Tibial artery (tissue), 4 donors: ENCODE measurements around the gene PTPRN2.
"Not testable (repeated sequence)": the region's sequence is repeated elsewhere in the genome, so short reads cannot be mapped to it uniquely, and the experiment has no call there.

ENCODE experiments used
- DNase-seq, 2 donors: peaks; one replicate each; pipeline ENCODE4 v3.0.0-alpha.2; 2019
- H3K27ac ChIP-seq, 2 donors: fragments of 200-600 bp; sonication (generic) in 1 of 2; 1 replicate in 1 of 2; 2 replicates in 1 of 2; pipeline ENCODE4 v1.5.1; 2018 to 2019; ENCODE audit warnings: mild to moderate bottlenecking in 1 of 2
- H3K27me3 ChIP-seq, 2 donors: fragments of 200-600 bp; sonication (generic) in 1 of 2; one replicate each; pipeline versions ENCODE4 v1.5.1 to v1.6.0; 2016 to 2019
- H3K36me3 ChIP-seq, 3 donors: fragments of 200-600 bp; sonication (generic) in 2 of 3; one replicate each; pipeline ENCODE4 v1.5.1; 2016 to 2019; ENCODE audit warnings: mild to moderate bottlenecking in 2 of 3
- H3K4me1 ChIP-seq, 4 donors: fragments of 200-600 bp; sonication (generic) in 2 of 4; 1 replicate in 3 of 4; 2 replicates in 1 of 4; pipeline ENCODE4 v1.5.1; 2016 to 2019
- H3K4me3 ChIP-seq, 2 donors: fragments of 200-600 bp; sonication (generic) in 1 of 2; 1 replicate in 1 of 2; 2 replicates in 1 of 2; pipeline ENCODE4 v1.5.1; 2018 to 2019; ENCODE audit warnings: mild to moderate bottlenecking in 2 of 2
- H3K9me3 ChIP-seq, 3 donors: fragments of 200-600 bp; sonication (generic) in 1 of 3; one replicate each; pipeline ENCODE4 v1.5.1; 2016 to 2019
- intact Hi-C: fragments of 100-400 bp; cut with DNase I; formaldehyde crosslinking; loops from one replicate; pipeline ENCODE4 v1.15.0; 2023; ENCODE audit warnings: low total_unique reads
- TF ChIP-seq, protein P1 (sequence below), 2 experiments: fragments of 200-600 bp in 1 of 2; fragments of 450-650 bp in 1 of 2; IDR thresholded peaks; one replicate each; pipeline ENCODE4 v1.5.1; 2017 to 2019; ENCODE audit warnings: antibody characterized with exemption in 2 of 2, mild to moderate bottlenecking in 1 of 2, moderate library complexity in 1 of 2

The PTPRN2 gene

DNA sequence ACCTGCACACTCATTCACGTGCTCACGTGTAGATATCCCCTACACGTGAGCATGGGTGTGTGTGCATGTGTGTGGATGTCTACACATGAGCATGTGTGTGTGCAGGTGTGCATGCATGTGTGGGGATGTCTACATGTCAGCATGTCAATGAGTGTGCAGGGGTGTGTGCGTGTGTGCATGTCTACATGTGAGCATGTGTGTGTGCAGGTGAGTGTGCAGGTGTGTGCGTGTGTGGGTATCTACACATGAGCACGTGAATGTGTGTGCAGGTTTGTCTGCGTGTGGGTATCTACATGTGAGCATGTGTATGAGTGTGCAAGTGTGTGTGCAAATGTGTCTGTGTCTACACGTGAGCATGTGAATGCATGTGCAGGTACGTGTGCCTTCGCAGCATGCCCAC lies 274.8 kb downstream of the PTPRN2 start:
- H3K4me3 ChIP-seq, result no peak overlapping the region
- TF ChIP-seq, protein P1, sequence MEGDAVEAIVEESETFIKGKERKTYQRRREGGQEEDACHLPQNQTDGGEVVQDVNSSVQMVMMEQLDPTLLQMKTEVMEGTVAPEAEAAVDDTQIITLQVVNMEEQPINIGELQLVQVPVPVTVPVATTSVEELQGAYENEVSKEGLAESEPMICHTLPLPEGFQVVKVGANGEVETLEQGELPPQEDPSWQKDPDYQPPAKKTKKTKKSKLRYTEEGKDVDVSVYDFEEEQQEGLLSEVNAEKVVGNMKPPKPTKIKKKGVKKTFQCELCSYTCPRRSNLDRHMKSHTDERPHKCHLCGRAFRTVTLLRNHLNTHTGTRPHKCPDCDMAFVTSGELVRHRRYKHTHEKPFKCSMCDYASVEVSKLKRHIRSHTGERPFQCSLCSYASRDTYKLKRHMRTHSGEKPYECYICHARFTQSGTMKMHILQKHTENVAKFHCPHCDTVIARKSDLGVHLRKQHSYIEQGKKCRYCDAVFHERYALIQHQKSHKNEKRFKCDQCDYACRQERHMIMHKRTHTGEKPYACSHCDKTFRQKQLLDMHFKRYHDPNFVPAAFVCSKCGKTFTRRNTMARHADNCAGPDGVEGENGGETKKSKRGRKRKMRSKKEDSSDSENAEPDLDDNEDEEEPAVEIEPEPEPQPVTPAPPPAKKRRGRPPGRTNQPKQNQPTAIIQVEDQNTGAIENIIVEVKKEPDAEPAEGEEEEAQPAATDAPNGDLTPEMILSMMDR (IDR thresholded peaks at IDR 0.05), result no peak
- H3K27me3 ChIP-seq, result peaks cover 0 to 7% of the 10 kb centered on the region in 2 donors
- H3K4me1 ChIP-seq, result no peaks in the 10 kb centered on the region
- H3K9me3 ChIP-seq, result peaks cover 0 to 10% (median 5%) of the 10 kb centered on the region in 3 donors
- no peaks in the 10 kb centered on the region for H3K36me3 ChIP-seq
- no peak overlapping the region for H3K27ac ChIP-seq
- no peak for DNase-seq
- intact Hi-C loops, result no loop called here

DNA sequence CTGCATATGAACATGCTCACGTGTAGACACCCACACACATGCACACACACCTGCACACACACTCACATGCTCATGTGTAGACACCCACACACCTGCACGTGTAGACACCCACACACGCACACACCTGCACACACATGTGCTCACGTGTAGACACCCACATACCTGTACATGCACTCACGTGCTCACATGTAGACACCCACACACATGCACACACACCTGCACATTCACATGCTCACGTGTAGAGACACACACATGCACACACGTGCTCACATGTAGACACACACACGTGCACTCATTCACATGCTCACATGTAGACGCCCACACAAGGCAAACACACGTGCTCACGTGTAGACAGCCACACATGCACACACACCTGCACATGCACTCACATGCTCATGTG lies 275.8 kb downstream of the PTPRN2 start:
- peaks cover 0 to 16% (median 11%) of the 10 kb centered on the region in 3 donors for H3K9me3 ChIP-seq
- intact Hi-C loops, result no loop called here

DNA sequence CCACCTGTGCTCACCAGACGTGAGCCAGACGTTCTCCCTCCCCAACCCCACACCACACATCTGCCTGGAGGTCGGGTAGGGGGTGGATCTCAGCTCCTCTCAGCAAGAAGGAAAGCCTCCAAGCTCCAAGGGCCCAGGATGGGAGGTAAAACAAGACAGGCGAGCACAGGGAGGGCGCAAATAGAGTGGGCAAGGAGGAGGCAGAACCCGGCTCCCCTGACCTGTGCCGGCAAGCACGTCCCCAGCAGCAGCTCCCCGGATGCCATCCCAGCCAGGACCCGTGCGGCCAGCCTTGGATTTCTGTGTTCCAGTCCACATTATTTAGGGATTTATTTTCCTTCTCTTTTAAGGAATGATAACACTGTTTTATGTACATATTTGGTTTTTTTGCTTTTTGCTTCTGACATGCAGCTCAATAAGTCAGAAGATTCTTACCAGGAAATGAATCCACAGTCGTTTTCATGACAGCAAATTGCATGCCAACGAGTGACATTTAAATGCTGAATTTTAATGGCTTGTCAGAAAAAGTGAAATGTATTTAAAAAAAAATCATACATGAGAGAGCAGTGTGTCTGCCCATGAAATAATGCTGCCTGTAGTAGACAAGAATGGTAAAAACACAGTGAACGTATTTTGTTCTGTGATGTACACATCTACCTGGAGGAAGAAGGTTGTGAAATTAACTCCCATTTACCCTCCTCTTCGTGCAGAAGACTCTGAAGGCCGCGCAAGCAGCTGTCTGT lies 276.5 kb downstream of the PTPRN2 start:
- H3K4me3 ChIP-seq, result no peak overlapping the region
- no peaks in the 10 kb centered on the region for H3K36me3 ChIP-seq
- TF ChIP-seq, protein P1 (IDR thresholded peaks at IDR 0.05), result no peak
- H3K27ac ChIP-seq, result no peak overlapping the region
- no peaks in the 10 kb centered on the region for H3K4me1 ChIP-seq
- H3K9me3 ChIP-seq, result peaks cover 0 to 18% (median 11%) of the 10 kb centered on the region in 3 donors
- H3K27me3 ChIP-seq, result no peaks in the 10 kb centered on the region
- no peak for DNase-seq
- intact Hi-C loops, result no loop called here

More for the DNA sequence above, 275.8 kb downstream of the PTPRN2 start:
- H3K4me3 ChIP-seq, result no peak overlapping the region
- H3K27me3 ChIP-seq, result peaks cover 0 to 5% of the 10 kb centered on the region in 2 donors
- DNase-seq, result no peak
- no peaks in the 10 kb centered on the region for H3K4me1 ChIP-seq
- H3K27ac ChIP-seq, result no peak overlapping the region
- TF ChIP-seq, protein P1 (IDR thresholded peaks at IDR 0.05), result no peak
- H3K36me3 ChIP-seq, result no peaks in the 10 kb centered on the region

DNA sequence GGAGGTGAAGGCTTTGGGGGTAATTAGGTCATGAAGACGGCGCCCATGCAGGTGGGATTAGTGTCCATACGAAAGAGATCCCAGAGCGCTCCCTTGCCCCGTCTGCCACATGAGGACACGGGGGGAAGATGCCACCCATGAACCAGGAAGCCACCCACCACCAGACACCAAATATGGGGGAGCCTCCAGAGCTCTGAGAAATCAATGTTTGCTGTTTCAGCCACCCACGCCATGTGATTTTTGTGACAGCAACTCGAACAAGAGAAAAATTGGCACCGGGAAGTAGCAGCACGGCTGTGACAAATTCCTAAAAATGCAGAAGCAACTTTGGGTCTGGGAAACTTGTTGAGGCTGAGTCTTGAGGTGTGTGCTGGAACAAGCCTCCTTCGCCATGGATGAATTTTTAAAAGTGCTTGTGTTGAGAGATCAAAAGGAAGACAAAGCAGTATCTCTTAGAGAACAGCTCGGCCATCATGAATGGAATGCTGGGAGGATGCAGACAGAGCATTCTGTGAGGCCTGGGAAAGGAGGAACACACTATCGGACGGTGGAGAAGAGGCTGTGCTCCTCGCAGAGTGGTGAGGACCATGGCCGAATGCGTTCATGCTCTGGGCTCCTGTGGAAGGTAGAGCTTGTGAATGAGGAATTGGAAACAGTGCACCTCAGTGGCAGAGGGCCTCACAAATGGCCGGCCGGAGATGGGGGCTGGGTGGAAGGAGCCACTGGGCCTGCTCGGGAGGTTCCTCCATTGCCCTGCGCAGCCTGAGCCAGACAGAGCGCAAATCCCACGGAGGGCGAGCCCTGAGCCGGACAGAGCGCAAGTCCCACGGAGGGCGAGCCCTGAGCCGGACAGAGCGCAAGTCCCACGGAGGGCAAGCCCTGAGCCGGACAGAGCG lies 277.5 kb downstream of the PTPRN2 start:
- Histone ChIP-seq H3K27ac (no peak overlapping the region), H3K27me3 (no peaks in the 10 kb centered on the region), H3K4me1 (no peaks in the 10 kb centered on the region), H3K9me3 (peaks cover 0 to 22% (median 11%) of the 10 kb centered on the region in 3 donors), H3K4me3 (no peak overlapping the region), H3K36me3 (no peaks in the 10 kb centered on the region)
- TF ChIP-seq, protein P1 (IDR thresholded peaks at IDR 0.05), result no peak
- intact Hi-C loops, result no loop called here
- DNase-seq, result no peak

DNA sequence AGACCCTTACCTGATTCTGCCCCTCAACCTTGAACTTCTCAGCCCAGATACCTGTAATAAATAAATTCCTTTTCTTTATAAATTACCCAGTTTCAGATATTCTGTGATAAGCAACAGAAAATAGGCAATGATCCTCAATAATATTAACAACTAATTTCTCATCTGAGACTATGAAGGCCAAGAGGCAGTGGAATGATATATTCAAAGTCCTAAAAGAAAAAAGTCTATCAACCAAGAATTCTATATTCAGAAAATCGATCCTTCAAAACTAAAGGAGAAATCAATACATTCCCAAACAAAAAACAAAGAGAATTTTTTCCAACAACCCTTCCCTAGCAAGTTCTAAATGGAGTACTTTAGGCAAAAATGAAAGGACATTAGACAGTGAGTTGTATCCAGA lies 279.6 kb downstream of the PTPRN2 start:
- intact Hi-C loops, result no loop called here
- no peak overlapping the region for H3K4me3 ChIP-seq
- no peaks in the 10 kb centered on the region for H3K36me3 ChIP-seq
- H3K27ac ChIP-seq, result no peak overlapping the region
- no peaks in the 10 kb centered on the region for H3K27me3 ChIP-seq
- TF ChIP-seq, protein P1 (IDR thresholded peaks at IDR 0.05), result no peak
- no peak for DNase-seq
- H3K4me1 ChIP-seq, result no peaks in the 10 kb centered on the region
- H3K9me3 ChIP-seq, result peaks cover 0 to 22% (median 11%) of the 10 kb centered on the region in 3 donors

DNA sequence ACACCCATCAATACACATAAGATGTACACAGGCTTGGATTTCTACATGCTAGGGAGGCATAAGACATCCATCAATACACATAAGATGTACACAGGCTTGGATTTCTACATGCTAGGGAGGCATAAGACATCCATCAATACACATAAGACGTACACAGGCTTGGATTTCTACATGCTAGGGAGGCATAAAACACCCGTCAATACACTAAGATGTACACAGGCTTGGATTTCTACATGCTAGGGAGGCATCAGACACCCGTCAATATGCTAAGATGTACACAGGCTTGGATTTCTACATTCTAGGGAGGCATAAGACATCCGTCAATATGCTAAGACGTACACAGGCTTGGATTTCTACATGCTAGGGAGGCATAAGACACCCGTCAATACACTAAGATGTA lies 283.6 kb downstream of the PTPRN2 start:
- H3K27ac ChIP-seq, H3K36me3 ChIP-seq, DNase-seq, H3K4me3 ChIP-seq, H3K27me3 ChIP-seq, H3K4me1 ChIP-seq, intact Hi-C loops: not testable (repeated sequence)
- H3K9me3 ChIP-seq, result peaks cover 0 to 17% (median 11%) of the 10 kb centered on the region in 3 donors
